Measurements from ENCODE around the gene CCDC183.

- no peak for TF ChIP-seq POLR2A (IDR thresholded peaks at IDR 0.05; ENCODE audit: low read depth, low read length)
- TF ChIP-seq POLR2AphosphoS5 (IDR thresholded peaks at IDR 0.05; ENCODE audit: low read depth, low read length) = no peak
Observed at GRCh38 chr9:136855461-136856078, 59.4 kb downstream of the CCDC183 start.

Data from GM12892 (cell line).